HEK293T (cell line): ENCODE measurements around the gene DAPK1.

Experiments used
- HDGF ChIP-seq: fragments of 450-650 bp; IDR thresholded peaks from 2 replicates; pipeline ENCODE4 v1.6.1; 2017; ENCODE audit warnings: antibody characterized with exemption, borderline replicate concordance
- L3MBTL2 ChIP-seq: fragments of 450-650 bp; conservative IDR thresholded peaks from 2 replicates; pipeline ENCODE4 v1.6.1; 2016; ENCODE audit warnings: mild to moderate bottlenecking
- NFRKB ChIP-seq: fragments of 450-650 bp; IDR thresholded peaks from 2 replicates; pipeline ENCODE4 v1.6.1; 2016; ENCODE audit warnings: mild to moderate bottlenecking, moderate library complexity
- SP1 ChIP-seq: fragments of 450-650 bp; IDR thresholded peaks from 2 replicates; pipeline ENCODE4 v1.6.1; 2017
- SUZ12 ChIP-seq: fragments of 450-650 bp; IDR thresholded peaks from 2 replicates; pipeline ENCODE4 v1.6.1; 2016; ENCODE audit warnings: mild to moderate bottlenecking
- TARDBP ChIP-seq: fragments of 450-650 bp; IDR thresholded peaks from 2 replicates; pipeline ENCODE4 v1.6.1; 2016
- ZNF384 ChIP-seq: fragments of 450-650 bp; IDR thresholded peaks from 2 replicates; pipeline ENCODE4 v1.6.1; 2016

DNA sequence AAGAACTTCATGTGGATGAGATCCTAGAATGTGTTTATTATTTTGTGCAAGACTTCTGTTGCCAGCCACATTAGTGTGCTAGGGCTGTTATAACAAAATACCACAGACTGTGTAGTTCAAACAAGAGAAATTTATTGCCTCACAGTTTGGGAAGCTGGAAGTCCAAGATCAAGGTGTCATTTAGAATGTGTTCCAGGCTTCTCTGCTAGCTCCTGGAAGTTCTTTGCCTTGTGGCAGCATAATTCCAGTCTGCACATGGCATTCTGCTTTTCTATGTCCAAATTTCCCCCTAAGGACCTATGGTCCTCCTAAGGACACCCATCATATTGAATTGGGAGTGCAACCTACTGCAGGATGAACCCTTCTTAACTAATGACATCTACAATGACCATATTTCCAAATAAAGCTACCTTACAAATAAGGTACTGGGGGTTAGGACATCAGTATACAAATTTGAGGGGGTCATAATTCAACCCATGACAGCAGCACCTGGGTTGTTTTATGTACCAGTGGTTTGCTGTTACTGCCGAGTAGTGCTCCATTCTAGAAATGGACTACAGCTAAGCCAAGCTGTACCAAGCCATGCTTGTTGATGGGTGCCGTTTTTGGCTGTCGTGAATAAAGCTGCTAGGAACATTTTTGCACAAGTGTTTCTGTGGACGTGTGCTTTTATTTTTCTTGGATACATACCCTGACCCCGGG, 52.7 kb downstream of the DAPK1 start:
- TF ChIP-seq TARDBP (no peak), NFRKB (no peak), SP1 (no peak), SUZ12 (no peak), L3MBTL2 (no peak), ZNF384 (no peak), HDGF (no peak)
